GM18526 (cell line): ENCODE data around the gene PBX1.

ENCODE experiments used
- POLR2A ChIP-seq: IDR thresholded peaks from 3 replicates; pipeline ENCODE4 v1.6.1; 2011; ENCODE audit not compliant: insufficient read length; ENCODE audit errors: extremely low read depth

Gene PBX1

GRCh38 chr1:164768619-164769018 is 209.6 kb downstream of the PBX1 start:
- no peak for TF ChIP-seq POLR2A

DNA sequence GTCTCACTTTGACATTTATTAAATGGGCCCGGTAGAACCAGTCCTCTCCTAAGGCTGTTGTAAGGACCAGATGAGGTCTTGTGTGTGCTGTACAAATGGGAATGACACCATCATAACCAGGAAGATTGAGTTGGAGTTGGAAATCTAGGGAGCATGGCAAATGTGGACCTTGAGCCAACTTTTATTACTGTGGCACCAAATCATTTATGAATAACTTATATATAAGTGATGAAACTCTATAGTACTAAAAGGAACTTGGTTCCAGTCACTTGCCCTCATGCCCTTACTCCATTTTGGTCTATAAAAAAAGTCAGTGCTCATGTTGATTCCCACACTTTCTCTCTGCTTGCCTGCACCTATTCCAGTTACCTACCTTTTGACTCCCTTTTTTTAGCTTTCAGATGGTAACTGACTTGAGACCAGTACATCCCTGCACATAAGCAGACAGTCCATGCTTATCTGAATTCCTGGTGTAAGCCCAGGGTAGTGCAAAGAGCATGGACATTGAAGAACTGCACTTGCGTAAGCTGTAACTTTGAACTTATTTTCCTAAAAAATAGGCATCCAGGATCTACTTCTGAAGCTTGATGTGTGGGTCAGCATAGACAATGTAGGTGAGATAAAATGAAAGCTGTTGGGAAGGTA is 210.6 kb downstream of the PBX1 start:
- TF ChIP-seq POLR2A, result no peak

- no peak for TF ChIP-seq POLR2A
These were observed 211.1 kb downstream of the PBX1 start for GRCh38 chr1:164770131-164770529.

- TF ChIP-seq POLR2A, result no peak
These were observed 212.1 kb downstream of the PBX1 start for GRCh38 chr1:164771041-164771618.

DNA sequence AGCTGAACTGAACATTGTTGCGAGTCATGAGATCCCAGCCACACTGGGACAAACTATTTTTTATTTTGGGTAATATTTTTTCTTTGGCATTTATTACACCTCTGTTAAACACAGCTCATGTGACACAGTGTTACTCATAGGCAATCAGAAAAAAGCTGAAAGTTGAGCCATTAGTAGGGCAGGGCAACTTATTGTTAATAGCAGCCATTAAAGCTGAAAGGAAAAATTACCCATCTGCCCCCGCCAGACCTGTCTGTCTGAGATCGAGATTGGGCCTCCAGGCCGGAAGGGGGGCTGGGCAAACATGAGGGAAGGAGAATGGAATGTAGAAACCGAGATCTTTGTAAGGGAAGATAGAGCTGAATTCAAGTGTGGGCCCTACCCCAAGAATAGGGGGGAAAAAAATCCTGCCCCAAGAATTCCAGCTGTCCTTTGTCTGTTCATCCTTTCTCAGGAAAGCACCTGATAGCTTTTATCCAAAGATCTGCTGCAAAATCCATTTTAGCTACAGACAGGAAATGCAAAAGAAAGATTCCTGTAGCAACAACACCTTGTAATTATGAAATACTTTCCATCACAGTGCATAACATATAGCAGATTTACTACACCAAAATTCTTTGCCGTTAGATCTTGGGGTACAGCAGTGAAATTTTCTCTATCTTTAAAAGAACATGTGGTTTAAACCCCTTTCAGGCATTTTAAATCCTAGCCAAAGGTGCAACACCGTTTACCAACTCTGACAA is 212.8 kb downstream of the PBX1 start:
- TF ChIP-seq POLR2A, result no peak

DNA sequence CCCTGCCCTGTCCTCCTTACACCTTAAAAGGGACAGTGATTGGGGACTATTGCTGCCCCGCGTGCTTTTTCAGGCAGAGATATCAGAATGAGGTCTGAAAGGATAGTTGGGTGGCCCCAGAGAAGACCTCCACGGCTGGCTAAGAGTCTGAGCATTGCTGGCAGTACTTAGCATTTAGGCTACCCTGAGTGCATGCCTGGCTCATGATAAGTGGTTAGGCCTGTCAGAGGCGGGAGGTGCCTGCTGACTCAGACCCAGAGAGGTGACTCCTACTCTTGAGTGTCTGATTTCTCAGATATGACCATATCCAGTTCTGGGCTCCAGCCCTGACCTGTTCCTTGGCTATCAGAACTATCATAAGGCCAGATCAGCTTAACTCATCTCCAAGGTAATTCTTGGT is 213.7 kb downstream of the PBX1 start:
- TF ChIP-seq POLR2A, result no peak

DNA sequence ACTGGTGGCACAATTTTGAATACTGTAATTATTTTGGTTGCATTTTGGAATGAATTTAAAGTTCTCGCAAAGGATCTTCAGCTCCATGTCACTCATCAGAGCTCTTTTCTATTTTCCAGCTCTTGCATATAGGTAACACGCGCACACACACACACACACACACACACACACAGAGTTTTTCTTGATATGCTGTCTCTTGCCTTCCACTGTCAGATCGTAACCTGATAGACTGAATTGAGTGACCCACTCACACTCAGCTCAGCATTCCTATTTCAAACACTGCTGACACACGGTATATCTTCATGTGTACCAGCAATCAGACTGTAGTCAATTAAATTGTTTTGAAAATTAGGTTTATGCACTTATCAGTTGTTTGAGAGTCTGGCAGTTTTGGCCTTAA is 214.1 kb downstream of the PBX1 start:
- no peak for TF ChIP-seq POLR2A

DNA sequence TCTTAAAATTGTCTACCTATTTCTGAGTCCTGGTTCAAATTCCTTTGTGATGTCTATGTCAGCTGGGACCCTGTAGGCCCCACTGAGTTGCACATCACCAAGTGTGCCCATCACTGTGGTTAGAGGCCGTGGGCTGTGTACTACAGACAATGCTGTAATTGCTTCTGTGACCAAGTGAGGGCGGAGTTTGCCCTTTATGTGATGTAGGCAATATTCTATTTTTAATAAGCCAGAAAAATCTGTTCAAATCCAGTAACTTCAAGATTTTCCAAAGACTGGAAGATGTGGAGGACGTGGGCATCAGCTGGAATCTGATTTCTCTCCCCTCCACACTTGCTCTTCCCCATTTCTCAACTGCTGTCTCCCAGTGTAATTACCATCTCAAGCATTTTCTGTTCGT is 215.4 kb downstream of the PBX1 start:
- no peak for TF ChIP-seq POLR2A

DNA sequence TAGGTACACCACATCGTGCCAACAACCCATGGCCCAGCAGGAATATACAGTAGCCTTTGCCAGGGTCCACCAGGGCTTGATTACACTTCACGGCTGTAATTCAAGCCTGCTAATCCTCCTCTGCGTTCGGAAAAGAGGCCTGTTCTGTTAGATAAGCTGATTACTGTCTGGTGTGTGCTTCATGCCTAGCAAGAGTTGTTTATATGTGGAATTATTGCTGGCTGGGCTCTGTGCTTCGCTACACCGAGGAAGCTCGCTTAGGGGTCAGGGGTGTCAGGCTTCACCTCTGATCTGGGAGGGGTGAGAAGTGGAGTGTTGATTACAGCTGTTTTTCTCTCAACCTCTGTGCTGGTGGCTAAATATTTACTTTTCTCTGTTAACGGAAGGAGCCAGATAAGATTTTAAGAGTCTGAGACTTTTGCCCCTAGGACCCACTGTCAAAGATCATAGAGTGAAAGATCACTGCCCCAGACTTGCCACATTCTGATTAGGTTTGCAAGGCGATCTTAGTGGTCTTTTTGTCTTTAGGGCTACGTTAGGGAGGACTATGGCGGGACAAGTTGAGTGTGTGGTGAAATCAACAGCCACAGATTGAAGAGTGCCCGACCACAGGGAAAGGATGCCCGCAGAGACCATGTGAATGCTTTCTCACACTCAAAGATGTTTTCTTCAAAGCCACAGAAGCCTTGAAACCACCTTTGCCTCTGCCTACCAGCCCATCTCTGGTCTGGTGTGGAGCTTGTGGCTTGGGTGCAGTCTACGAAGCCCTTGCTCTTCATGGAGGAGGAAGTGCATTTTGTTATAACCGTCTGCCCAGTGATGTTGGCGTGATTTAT is 216.1 kb downstream of the PBX1 start:
- no peak for TF ChIP-seq POLR2A

GRCh38 chr1:164777518-164777917 is 218.5 kb downstream of the PBX1 start:
- TF ChIP-seq POLR2A, result no peak

DNA sequence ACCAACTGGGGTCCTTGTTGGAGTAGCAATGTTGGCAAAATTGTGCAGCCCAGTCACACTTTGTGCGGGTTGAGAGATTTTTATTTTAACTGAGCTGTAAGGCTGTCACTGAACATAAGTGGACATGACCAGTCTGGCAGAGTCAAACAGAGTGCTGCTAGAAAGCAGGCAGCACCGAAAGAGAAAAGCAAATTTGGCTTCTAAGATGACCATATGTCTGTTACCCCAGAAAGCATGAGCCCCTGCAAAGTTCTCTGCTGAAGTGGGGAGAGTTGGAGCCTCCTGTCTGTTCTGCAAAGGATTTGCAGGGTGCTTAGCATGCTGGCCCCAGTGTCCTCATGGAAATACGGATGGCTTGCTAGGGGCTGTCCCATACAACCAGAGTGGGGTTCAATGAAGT is 220.4 kb downstream of the PBX1 start:
- TF ChIP-seq POLR2A, result no peak

DNA sequence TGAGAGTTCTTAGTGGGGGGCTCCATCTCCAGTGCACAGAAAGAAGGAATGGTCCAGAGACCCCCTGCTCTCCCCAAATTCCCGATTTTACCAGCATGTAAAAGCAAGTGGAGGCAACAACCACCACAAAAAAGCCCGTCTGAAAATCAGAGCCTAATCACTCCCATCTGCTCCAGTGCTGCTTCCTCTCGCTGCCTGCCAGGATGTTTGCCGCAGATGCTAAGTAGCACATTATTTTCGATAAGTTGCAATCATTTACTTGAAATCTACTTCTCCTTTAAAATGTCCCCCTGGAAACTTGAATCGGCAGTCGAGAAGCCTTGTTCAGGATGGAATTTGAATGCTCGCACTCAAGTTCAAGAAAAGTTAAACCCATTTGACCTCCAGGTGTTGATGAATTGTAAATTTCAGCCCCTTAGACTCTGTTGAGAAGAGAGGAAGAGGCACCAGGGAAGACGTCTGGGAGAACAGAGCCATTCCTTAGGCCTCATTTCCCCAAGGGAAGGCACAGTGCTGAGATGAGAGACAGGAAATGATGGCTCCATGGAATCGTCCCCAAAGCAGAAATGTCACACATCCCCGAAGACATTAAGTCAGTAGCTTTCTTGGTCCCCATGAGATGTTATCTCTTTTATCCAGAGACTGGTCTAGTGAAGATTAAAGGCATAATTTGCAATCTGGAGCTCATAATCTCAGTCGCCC is 221.3 kb downstream of the PBX1 start:
- no peak for TF ChIP-seq POLR2A

DNA sequence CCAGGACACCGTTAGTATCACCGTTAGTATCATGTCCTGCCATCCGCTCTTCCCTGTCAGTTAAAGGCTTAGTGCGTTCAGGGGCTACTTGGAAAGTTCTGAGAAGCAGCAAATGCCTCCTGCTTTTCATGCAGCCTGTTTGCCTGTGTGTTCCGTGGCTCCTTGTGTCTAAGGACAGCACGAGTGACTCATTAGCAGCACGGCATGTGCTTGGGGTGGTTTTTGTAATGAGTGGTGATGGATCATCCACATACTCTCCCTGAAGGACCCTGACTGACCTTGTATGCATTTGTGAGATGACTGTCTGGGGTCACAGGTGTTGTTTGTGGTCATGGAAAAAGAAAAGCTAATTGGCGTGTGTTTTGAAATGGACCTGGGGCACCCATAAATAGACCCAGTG is 221.9 kb downstream of the PBX1 start:
- TF ChIP-seq POLR2A, result no peak

- TF ChIP-seq POLR2A, result no peak
These were observed 223.0 kb downstream of the PBX1 start for GRCh38 chr1:164781972-164782371.
